ENCODE measurements around the gene SELL.
"Not testable (repeated sequence)": the region's sequence is repeated elsewhere in the genome, so short reads cannot be mapped to it uniquely, and the experiment has no call there.

SELL gene

DNA sequence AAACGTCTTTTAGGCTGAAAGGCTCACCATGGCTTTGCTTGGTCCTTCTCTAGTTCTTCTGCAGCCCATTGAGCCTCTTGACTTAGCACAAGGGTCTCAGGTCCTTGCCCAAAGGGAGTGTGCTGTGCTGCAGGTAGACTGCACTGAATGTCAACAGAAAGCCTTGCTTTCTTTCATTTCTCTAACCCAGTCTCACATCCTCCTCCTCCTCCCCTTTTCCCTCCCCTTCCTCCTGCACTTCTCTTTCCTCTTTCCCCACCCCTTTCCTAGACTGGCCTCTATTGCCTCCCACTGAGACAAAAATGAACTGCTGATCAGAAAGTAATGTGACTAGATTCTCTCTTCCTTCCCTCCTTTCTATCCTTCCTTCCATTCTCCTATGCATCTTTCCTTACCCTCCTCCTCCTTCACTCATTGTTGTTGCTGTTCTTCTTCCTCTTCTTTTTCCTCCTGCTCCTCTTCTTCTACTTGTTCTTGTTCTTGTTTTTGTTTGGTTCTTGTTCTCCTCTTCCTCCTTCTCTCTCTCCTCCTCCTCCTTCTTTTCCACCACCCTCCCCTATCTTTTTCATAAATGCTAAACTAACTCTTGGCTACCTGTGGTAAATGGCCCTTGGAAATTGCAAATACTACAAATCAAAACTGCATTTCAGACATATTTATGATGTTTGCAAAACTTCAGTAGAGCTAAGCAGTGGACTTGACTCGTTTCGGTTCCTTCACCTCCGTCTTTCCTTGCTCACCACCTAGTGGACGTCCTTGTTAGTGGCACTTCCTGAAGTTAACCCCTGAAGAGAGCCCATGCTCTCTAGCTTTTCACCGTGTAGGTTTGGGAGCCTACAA lies at the start of gene SELL:
SELL (minus strand) TSS at position 152 of the 840 bp plus-strand sequence; CDS start at position 30, 122 bp downstream.
- DNase-seq: peak; percentile 83

GRCh38 chr1:169759038-169759437 lies 47.6 kb upstream of the SELL start:
- no peak for DNase-seq

GRCh38 chr1:169753549-169753948 lies 42.1 kb upstream of the SELL start:
- DNase-seq: no peak

DNA sequence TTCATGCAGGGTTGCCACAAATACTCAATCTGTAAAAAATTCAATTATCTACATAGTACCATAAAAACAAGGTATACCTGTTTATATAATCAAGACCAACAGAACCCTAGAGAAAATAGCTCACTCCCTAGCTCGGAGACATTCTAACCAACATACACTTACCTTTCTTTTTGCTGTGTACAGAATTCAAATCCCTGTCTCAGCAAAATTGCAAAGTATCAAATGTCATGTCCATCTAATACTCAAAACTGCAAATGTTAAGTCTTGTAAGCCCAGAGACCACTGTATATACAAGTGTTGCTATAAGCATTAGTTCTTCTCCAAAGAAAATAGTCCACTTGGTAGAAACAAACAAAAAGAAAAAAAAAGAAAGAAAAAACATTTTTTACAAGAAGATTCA lies 38.6 kb upstream of the SELL start:
- no peak for DNase-seq

DNA sequence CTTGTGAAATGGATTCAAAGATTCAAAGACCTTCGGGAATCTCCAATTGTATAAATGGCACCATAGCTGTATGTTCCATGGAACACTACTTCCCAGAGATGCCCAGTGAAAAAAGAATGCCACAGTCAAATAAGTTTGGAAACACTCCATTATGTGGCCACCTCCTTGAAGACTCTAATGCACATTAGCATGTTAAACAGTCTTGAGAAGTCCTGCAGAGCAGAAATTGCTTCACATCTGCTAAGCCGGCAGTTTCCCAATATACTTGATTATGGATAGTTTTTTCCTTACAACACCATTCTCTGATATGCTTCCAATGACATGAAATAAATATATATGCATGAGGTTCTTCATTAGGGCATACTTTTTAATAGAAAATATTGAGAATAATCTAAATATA lies 35.1 kb upstream of the SELL start:
- no peak for DNase-seq

GRCh38 chr1:169745015-169745861 lies 33.8 kb upstream of the SELL start:
- peak; percentile 74 for DNase-seq

GRCh38 chr1:169741666-169742394 lies 30.4 kb upstream of the SELL start:
- peak; percentile 91 for DNase-seq

DNA sequence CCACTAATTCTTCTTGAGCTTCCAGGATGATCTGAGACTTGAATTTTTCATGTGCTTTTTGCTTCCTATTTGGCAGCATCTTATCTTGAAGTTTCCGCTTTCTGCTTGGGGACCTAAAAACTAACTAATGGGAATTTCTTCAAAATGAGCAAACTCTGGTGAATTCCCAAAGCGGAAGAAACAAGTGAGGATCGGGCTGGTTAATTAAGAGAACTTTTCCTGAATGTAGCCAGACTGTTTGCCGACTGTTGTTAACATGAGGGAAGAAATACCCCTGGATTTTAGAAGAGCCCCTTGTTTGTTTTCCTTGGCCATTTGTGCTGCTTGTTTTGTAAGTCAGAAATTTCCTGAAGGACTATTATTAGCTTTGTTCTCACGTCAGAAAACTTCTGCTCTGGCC lies 28.6 kb upstream of the SELL start:
- DNase-seq: no peak

DNA sequence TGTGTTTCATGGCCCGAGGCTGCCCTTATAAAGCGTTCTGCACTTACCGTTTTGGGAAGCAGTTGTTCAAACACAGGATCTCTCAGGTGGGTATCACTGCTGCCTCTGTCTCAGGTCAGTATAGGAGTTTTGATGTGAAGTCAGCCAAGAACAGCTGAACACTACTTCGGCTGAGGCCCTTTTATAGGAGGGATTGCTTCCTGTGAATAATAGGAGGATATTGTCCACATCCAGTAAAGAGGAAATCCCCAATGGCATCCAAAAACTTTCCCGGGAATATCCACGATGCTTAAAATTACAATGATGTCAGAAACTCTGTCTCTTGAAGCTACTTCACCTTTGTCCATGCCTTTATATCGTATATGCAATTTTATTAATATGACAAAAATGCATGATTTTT lies 22.5 kb upstream of the SELL start, which contains the start of gene SELE:
SELE (minus strand) TSS at position 156 of the 400 bp plus-strand sequence. CDS start 467 bp downstream, outside the sequence.
- no peak for DNase-seq

GRCh38 chr1:169731446-169731845 lies 20.0 kb upstream of the SELL start:
- no peak for DNase-seq

DNA sequence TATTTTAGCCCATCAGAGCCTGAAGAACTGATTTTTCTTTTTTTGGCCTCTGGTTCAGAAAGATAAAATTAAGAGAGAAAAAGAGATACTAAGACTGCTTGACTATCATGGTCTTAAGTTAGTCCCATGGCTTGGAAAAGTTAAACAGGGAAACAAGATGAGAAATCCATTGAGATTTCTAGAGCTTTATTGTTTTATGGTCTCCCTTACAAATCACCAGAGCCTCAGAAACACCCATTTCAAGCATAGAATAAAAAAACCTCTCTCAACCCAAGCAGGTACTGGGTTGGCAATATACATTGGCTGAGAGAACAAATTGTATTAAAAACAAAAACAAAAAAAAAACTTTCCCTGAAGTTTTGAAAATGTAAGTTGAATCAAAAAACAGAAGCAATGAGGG lies 18.6 kb upstream of the SELL start:
- no peak for DNase-seq

DNA sequence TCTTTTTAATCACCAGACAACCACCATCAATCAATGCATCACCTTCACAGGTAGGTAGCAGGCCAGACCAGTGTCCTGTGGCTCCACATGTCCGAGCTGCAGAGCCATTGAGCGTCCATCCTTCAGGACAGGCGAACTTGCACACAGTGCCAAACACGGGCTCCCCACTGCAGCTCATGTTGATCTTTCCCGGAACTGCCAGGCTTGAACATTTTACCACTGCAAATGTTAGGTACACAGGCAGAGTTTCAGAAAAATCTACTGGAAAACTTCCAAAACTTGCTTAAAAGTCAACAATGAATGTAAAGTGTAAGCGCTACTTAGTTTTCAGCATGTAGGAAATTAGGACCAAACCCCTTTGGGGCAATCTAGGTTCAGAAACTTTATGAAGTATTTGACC lies 15.9 kb upstream of the SELL start:
- DNase-seq: no peak

DNA sequence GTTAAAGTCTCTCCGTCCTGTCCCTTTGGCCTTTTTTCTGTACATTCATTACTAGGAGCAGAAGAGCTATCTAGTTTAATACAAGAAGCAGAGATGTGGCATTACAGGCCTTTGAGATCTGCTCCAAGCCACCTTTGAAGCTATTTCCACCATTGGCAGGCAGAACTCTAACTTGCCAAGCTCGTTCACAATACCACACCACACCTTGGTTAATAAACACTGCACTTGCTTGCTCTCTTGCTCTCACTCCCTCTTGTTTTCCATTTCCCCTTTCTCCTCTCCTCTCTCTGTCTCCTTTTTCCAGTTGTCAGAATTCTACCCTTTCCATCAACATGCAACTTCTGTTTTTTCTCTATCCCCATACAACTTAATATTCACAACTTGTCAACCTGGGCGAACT lies 15.4 kb upstream of the SELL start:
- DNase-seq: no peak

- no peak for DNase-seq
Observed at GRCh38 chr1:169725930-169726329, 14.5 kb upstream of the SELL start.

DNA sequence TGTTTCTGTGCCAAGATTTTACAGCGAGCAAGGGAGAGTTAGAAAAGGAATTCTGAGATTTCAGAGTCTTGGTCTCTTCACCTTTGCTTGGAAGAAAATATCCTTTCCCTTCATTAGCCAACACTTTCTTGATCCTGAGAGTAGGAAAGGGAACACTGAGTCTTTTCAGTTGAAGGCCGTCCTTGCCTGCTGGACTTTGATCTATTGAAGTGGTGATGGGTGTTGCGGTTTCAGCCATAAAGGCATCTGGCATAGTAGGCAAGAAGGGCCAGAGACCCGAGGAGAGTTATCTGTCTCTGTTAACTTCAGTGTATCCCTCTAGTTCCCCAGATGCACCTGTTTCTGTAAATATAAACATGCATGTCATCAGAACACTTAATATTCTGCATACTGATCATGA lies 12.7 kb upstream of the SELL start:
- no peak for DNase-seq

DNA sequence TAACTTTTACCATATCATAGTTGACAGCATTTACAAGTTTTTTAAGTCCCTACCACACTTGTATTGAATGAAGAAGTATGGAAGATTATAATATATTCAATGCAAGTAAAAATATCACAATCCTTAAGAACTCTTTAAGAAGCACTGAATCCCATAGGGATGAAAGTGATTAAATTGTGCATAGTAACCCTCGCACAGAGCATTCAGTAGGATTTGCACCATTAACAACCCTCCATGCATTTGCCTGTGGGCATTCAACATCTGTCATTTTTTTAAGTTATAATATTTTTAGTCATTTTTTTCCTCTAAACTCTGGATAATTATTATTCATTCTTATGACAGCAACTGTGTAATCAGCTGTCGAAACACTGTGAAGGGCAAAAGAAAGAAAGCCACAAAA lies 12.3 kb upstream of the SELL start:
- no peak for DNase-seq

DNA sequence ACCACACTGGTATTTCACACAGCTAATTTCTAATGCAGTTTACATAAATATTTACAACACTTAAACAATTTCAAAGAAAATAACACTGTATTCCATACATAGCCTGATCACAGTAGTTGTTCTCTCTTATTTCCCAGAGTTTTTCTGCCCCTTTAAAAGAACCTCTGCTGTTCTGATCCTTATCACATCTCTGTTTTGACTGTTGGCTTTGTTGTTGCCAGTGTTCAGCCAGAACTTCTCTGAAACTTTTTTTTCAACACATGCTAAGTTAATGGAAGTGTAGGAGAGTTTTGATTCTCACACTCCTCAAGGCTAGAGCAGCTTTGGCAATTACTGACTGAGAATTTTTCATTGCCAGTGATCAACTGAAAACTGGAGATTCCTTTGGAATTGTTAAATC lies 11.4 kb upstream of the SELL start:
- DNase-seq: no peak

GRCh38 chr1:169715100-169715499 lies 3.7 kb upstream of the SELL start:
- DNase-seq: not testable (repeated sequence)

DNA sequence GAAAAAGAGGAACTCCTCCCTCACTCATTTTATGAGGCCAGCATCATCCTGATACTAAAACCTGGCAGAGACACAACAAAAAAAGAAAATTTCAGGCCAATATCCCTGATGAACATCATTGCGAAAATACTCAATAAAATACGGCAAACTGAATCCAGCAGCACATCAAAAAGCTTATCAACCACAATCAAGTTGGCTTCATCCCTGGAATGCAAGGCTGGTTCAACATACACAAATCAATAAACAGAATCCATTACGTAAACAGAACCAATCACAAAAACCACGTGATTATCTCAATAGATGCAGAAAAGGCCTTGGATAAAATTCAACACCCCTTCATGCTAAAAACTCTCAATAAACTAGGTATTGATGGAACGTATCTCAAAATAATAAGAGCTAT lies 1.7 kb upstream of the SELL start:
- not testable (repeated sequence) for DNase-seq

GRCh38 chr1:169712309-169712631 lies 850 bp upstream of the SELL start:
- no peak for DNase-seq

GRCh38 chr1:169708647-169709046 lies 2.8 kb downstream of the SELL start:
- DNase-seq: no peak

DNA sequence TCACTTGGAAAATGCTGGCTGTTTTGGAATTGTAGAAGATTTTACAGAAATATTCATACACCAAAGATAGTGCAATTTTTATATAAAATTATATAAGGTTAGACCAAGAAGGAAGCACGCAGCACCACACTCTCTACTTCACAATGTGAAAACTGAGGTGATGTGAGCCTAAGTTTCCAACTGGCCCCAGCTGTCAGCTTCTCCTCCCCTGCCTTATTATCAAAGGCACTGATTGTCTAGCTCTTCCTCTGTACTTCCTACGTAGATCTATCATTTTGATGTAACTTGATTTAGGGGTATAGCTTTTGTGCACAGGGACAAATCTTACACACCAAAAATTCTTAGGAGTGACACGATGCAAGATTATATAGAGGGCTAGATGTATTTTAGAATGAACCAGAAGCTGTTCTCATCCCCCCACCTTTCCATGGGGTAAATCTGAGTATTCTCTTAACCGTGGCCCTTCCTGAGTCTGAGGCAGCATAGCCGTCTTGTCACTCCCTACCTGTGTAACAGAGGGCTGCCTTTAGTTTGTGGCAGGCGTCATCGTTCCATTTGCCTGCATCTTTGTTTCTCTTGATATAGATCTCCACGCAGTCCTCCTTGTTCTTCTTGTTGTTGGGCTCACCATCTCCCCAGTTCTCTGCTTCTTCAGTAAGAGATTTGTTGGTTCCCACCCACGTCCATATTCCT lies 3.4 kb downstream of the SELL start:
- no peak for DNase-seq

- DNase-seq: no peak
Observed at GRCh38 chr1:169704797-169705196, 6.6 kb downstream of the SELL start.
